HG03442 (cell line): Measurements from ENCODE around the gene ZKSCAN8.
"Not testable (repeated sequence)": the region's sequence is repeated elsewhere in the genome, so short reads cannot be mapped to it uniquely, and the experiment has no call there.

ENCODE experiments used
- ATAC-seq: cut with Tn5 transposase; IDR thresholded peaks from one replicate; pipeline ENCODE4 v1.9.1; 2021; ENCODE audit warnings: mild to moderate bottlenecking, moderate library complexity; ENCODE audit not compliant: unreplicated experiment

Gene ZKSCAN8

DNA sequence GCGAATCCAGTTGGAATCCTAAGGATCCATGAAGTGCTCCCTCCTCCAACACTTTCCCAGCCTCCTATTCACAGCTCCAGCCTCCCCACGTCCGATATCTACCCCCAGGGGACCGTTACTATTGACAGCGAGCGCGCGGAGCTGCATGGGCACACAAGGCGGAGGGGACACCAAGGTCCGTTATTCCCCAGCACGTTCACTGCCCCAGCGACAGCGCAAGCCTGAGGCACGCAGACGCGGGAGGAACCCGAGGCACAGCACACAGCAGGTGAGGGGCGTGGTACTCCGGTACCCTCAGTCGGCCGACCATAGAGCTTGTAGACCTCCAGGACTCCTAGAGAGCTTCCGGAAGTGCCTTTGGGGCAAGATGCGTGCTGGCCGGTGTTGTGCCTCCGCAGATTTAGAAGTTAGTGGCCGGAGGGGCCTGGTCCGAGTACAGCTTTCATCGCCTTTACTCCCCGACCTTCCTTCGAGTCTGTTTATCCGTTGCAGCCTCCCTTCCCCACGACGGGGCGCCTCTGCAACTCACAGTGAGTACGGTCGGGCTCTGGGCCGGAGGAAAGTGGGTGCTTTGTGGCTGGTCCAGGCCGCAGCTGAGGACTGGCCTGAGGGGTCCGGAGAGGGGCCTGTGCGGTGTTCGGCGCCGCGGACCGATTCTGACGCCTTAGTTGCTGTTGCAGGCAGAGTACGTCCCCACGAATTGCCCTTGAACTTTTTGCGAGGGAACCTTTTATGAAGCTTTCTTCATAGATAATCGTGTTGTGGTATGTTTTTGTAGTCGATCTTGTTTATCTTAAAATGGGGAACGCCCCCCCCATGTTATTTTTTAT is at the start of gene ZKSCAN8:
Gene ZKSCAN8 (plus strand): TSS at position 384 of the 830 bp plus-strand sequence. CDS start 6,525 bp downstream, outside the sequence.
- peak; percentile 84 for ATAC-seq

DNA sequence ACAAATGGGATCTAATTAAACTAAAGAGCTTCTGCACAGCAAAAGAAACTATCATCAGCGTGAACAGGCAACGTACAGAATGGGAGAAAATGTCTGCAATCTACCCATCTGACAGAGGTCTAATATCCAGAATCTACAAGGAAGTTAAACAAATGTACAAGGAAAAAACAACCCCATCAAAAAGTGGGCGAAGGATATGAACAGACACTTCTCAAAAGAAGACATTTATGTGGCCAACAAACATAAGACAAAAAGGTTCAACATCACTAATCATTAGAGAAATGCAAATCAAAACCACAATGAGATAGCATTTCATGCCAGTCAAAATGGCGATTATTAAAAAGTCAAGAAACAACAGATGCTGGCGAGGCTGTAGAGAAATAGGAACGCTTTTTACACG is 39.5 kb upstream of the ZKSCAN8 start:
- not testable (repeated sequence) for ATAC-seq

DNA sequence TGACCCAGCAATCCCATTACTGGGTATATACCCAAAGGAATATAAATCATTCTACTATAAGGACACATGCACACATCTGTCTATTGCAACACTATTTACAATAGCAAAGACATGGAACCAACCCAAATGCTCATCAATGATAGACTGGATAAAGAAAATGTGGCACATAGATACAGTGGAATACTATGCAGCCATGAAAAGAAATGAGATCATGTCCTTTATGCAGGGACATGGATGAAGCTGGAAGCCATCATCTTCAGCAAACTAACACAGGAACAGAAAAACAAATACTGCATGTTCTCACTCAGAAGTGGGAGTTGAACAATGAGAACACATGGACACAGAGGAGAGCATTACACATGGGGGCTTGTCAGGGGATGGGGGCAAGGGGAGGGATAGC is 39.0 kb upstream of the ZKSCAN8 start:
- ATAC-seq, result not testable (repeated sequence)

DNA sequence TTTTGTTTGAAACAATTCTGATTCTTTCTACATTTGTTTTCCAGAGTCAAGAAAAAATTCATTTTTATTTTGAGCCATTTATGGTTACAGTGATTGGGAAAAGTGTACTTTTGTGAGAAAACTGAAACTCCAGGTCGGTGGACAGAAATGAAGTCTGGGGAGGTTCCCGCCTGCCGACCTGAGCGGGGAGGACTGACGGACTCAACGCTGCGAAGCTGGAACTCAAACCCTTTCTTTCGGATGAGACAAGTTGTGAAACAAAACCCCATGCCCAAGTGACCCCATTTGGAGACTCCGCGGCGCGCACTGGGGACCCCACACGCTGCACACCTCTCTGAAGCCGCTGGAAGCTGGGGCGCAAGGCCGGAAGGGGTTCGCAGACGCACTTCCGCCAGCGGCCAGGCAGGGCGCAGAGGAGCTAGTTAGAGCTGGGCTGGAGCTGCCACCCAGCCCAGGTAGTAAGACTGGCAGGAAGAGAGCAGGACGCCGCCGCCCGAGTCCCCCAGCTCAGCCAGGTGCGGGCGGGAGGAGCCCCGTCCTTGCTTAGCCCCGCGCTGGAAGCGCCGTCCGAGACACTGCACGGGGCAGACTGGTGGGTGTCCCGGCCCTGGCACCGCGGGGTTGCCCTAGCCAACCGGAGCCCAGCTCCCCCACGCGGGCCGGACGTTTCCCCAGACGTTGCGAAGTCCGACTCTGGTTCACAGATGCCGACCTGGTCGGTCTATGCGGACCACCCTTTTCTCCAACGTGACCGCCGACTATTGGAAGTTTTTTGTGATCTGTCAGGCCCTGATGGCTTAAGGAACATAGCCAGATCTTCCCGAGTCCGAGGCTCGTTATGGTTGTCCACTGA is 37.1 kb upstream of the ZKSCAN8 start:
- peak; percentile 97 for ATAC-seq

DNA sequence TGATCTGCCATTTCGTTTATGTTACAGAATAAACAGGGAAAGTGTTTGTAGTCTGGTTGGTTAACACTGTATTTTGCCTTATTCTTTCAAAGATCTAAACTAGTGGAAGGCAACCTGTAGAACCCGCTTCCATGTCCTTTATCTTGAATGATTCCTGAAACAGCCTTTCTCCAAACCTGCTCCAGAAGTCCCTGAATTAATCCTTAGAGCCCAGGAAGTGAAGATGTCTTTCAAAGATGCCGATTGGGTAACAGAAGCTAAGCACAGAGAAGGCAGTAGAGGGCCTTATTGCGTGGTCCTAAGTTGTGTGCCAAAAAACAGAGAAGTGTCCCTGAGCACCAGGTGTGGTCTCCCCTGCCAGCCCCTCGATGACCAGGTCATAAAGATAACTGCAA is 36.4 kb upstream of the ZKSCAN8 start:
- no peak for ATAC-seq

DNA sequence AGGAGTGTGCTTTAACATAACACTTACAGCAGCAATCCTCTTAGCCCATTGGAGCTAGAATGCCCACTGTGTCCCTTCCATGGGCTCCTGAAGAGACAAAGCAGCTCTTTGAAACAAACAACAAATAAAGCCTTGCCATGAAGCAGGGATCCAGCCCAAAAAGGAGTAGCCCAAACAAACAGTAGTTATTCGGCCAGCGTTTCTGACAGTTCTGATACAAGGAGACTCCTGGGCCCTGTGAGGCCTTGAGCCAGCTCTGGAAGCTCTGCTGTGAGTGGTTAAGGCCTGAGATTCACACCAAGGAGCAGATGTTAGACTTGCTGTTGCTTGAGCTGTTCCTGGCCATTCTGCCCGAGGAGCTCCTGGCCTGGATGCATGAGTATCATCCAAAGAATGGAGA is 34.2 kb upstream of the ZKSCAN8 start:
- ATAC-seq, result no peak

DNA sequence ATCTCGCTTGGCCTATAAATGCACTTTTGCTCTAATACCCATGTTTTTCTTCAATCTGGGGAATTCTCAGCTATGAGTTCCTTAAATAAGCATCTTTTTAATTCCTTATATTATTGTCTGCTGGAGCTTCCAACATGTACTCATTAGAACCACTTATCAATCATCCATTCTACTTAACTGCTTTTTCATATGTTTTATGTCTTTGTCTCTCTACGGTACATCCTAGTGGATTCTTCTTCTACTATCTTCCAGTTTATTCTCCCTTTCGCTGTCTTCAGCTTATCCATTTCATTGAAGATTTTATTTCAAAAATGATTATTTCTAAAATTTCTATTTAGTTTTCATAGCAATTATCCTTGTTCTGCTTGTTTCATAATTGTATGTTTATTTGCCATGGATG is 29.7 kb upstream of the ZKSCAN8 start:
- ATAC-seq, result no peak

DNA sequence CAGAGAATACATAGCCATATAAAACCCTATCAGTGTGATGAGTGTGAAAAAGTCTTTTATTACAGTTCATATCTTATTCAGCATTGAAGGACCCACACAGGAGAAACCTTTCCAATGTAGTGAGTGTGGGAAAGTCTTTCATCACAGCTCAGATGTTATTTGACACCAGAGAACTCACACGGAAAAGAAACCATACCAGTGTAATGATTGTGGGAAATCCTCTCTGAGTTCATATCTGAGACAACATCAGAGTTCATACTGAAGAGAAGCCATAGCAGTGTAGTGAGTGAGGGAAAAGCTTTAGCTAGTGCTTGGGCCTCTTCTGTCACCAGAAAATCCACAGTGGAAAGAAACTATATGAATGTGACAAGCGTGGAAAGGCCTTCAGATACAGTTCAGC is 25.9 kb upstream of the ZKSCAN8 start:
- no peak for ATAC-seq

DNA sequence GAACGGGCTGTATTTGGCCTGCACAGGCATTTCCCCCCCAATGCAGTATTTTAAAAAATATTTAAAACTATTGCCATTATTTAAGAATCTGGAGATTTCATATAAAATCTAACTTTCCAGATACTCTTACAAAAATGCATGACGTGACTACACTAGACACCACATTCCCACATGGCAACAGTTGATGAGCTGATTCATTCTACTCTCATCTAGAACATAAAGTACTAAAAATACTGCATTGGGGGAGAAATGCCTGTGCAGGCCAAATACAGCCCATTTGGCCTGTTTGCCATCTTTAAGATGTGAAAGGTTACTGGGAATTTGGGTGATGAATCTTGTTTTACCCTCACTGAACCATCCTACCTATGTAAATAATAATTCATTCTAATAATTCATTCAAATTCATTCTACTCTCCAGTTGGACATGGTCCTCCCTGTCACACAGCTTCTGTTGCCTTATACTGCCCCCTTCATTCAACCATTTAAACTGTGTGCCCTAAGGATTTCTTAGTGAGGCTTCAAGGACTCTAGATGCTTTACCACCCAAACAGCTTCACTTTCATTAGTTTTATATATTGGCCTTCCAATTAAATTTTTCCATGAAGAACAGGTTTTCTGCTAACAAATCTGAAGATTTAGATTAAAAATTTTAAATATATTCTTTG is 24.2 kb upstream of the ZKSCAN8 start:
- ATAC-seq, result no peak

DNA sequence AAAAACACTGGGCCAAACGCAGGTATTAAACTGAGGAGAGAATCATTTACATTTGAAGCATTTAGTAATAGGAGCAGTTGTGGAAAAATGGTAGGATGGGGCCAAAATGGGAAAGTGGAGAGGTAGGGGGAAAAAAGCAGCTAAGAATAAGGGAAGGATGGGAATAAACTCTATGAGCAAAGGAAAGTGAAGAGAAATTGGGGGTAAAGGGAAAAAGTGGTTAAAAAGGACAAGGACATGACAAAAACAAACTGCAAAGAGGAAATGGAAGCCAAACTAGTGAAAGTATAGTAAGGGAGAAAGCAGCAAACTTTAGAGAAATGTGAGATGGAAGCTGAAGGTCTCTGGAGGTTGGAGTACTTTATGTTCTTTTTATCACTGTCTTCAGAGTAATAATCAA is 23.5 kb upstream of the ZKSCAN8 start:
- ATAC-seq, result no peak

DNA sequence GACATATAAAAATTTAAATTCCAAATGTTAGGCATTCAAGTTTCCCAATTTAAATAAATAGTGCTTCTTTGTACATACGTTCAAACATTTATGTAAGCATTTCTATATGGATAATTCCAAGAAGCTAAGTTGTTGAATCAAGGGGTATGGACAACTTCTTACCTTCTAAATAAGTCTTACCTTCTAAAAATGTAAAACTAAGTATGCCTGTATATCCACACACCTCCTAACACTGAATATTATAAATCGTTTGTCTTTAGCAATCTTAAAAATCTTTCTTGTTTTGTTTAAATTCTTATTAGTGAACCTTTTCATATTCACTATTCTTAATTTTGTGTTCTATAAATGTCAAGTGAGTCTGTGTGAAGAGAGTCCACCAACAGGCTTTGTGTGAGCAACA is 19.8 kb upstream of the ZKSCAN8 start:
- no peak for ATAC-seq

DNA sequence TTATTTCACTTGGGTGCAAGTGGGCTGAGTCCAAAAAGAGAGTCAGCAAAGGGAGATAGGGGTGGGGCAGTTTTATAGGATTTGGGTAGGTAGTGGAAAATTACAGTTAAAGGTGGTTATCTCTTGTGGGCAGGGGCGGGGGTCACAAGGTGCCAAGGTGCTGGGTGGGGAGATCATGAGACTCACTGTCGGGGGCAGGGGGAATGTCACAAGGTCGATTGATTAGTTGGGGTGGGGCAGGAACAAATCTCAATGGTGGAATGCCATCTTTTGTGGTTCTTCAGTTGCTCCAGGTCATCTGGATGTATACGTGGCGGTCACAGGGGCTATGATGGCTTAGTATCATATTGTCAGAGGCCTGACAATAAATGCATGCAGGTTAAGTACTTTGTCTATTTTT is 19.4 kb upstream of the ZKSCAN8 start:
- ATAC-seq, result not testable (repeated sequence)

DNA sequence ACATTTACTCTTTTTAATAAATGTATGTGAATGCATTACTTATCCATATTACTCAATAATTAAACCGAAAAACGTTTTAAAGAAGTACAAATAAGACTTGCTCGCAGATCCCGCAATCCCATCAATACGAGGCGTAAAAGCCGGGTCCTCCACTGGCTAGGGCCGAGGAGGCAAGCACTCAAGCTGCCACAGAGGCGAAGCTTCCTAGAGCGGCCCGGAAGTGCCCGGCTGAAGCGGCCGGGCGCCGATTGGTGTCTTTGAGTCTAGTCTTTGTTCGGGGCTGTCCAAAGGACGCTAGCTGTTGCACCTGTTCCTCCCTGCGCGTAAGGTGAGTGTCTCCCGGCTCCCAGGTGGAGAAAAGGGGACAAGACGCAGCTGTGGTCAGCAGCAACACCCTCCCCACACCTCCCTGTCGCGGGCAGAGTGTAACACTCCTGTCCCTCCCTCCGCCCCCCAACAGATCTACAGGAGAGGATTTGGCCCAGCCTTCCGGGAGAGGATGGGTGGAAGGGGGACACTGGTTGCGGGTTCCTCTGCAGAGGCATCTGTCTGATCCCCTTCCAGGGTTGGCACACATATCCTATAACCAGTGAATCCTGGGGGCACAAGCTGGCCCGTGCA is 17.2 kb upstream of the ZKSCAN8 start, which contains the start of gene ZSCAN16:
Gene ZSCAN16 (plus strand): TSS at position 260 of the 621 bp plus-strand sequence. CDS start 835 bp downstream, outside the sequence.
- ATAC-seq, result peak; percentile 95

DNA sequence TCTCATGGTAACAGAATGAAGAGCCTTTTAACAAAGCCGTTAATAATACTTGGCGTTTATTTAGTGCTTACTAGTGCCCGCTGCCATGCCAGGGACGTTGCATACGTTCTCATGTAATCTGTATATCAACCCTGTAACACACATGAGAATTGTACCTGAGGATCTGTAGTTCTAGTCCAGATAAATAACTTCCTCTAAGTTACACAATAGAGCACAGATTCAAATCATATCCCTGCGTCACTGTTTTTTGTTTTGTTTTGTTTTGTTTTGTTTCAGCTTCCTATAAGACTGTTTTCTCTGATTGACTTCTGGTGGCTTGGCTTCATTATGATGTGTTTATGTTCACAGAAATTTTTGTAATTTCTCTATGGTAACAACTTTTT is 16.7 kb upstream of the ZKSCAN8 start:
- no peak for ATAC-seq

DNA sequence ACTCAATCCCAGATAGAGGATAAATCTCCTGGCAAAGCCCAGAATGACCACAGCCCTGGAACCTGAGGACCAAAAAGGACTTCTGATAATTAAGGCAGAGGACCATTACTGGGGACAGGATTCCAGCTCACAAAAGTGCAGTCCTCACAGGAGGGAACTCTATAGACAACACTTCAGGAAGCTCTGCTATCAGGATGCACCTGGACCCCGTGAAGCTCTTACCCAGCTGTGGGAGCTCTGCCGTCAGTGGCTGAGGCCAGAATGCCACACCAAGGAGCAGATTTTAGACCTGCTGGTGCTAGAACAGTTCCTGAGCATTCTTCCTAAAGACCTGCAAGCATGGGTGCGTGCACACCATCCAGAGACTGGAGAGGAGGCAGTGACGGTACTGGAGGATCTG is 16.3 kb upstream of the ZKSCAN8 start:
- no peak for ATAC-seq

DNA sequence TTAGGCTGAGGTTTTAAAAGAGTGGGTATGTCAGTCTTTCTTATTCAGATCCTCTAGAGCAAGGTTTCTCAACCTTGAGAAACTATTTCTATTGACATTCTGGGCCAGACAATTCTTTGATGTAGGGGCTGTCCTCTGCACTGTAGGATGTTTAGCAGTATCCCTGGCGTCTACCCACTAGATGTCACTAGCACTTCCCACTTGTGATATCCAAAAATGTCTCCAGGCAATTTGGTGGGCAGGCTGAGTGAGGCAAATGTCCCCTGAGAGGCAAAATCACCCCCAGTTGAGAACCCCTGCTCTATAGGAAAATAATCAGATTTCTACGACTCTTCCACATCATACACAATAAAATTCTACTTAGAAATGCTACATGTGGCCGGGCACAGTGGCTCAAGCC is 7.7 kb upstream of the ZKSCAN8 start:
- ATAC-seq, result no peak

DNA sequence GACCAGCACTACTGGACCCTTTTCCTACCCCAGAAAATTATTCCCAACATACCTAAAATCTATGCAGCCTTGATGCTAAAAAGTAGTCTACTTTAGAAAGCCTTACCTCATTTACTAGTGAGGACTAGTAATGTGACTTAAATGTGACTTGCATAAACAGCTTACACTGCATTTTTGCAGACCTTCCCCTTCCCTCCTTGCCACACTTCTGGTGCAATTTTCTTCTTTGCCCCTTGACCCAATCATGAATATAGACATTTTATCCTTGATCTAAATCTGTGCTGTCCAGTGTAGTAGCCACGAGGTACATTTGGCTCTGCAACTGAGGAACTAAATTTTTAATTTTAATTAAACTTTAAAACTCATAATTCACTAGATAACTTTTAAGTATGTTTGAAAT is 7.0 kb upstream of the ZKSCAN8 start:
- ATAC-seq, result no peak

DNA sequence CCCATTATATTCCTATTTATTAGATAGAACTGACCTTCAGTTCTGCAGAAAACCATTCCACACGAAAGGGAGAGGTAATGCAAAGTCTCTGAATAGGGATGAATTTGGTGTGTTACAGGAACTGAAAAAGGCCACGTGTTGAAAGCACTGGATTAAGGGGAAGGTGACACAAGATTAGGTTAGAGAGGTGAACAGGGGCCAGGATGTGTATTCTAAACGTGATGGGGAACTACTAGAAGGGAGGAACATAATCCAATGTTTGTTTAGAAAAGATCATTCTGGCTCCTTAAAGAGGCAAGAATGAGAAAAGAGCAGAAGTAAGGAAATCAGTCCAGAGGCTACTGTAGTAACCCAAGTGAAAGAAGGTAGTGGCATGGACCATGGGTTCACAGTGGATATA is 6.3 kb upstream of the ZKSCAN8 start:
- ATAC-seq, result no peak

DNA sequence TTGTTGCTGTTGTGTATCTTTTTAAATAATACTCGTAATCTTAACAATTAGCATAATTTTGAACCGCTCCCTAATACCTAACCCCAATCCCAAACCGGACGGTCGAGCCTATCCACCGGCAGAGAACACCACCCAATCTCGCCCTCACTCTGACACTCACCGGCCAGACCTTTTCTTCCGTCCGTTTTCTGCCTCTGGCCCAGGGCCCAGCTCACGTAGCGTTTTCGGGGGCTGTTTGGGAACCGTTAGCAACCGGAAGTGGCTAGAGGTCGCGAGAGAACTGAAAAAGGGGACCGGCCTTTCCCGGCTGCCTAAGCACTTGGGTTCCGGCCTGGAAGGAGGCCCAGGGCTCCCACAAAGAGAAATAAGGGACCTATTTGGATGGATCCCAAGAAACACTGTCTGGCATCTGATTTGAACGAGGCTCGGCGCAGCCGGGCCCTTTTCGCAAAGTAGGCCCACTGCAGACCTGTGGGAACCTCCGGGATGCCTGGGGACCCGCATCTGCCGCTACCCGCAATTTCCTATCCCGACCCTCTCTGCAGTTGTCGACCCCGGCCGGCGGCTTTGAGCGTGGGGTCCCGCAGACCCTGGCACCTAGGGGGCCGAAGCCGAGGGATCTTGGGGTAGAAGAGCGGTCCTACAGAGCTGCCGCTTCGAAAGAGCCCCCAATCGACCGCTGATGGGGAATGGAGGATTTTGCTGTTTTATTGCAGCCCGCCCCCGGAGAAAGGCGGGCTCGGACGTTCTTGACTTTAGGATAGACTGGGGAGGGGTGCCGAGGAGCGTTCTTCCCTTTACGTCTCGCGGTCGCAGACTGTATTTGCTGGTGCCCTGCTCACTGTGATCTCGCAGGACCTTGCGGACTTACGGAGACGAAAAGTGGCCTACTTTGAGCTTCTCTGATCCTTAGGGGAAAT is 4.8 kb upstream of the ZKSCAN8 start:
- ATAC-seq, result peak; percentile 48

DNA sequence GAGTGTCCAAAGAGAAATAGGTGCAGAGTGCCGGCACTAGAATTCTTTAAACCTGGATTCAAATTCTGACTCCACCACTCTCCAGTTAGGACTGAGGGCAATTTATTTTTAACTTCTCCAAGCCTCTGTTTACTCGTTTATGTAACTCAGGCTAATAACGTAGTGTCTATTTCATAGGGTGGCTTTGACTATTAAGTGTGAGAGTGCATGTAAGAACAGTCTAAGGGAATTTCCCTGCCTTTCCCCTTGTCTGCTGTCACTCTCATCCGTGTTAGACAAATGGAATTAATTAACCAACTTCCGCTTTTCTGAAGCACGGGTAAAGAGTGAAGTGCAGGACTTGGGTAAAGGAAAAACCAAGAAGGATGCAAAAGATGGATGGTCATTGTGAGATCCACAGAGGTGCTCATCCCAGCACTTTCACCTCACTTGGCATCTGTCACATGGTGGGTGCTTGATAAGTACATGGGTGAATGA is 4.1 kb upstream of the ZKSCAN8 start:
- ATAC-seq, result peak; percentile 29
